ENCODE measurements around the gene F10.

GRCh38 chr13:113157929-113158747, 35.5 kb downstream of the F10 start, which contains the start of gene PROZ:
- TF ChIP-seq YY1 (IDR thresholded peaks at IDR 0.05; ENCODE audit: insufficient read depth, insufficient read length) (no peak), SUZ12 (IDR thresholded peaks at IDR 0.05; ENCODE audit: extremely low read depth, insufficient read depth, insufficient read length) (no peak)

All from NT2/D1 (cell line).